Liver (tissue), 9 donors: ENCODE measurements around the gene GRID1. TPM values are rescaled to one million over a fixed set of nuclear protein-coding genes. Genes with fewer than 3 reads are reported as not detected.

Source experiments
- DNase-seq: peaks from one replicate; pipeline ENCODE4 v3.0.0-alpha.2; 2017; ENCODE audit warnings: low spot score
- H3K27ac ChIP-seq, 2 donors: one replicate each; pipeline ENCODE4 v1.7.0; 2013; ENCODE audit warnings: inconsistent platforms in 2 of 2, low read length in 2 of 2, control low read depth in 1 of 2, low read depth in 1 of 2, mild to moderate bottlenecking in 1 of 2
- H3K27me3 ChIP-seq, 4 donors: one replicate each; pipeline versions ENCODE4 v1.6.1 to v1.7.0; 2013; ENCODE audit warnings: low read length in 3 of 4, inconsistent platforms in 1 of 4, mild to moderate bottlenecking in 1 of 4, moderate library complexity in 1 of 4; ENCODE audit not compliant: control insufficient read depth in 4 of 4, insufficient read depth in 4 of 4
- H3K36me3 ChIP-seq, 4 donors: one replicate each; pipeline versions ENCODE4 v1.6.1 to v1.7.0; 2013; ENCODE audit warnings: low read length in 3 of 4, mild to moderate bottlenecking in 3 of 4, low read depth in 1 of 4, moderate library complexity in 1 of 4; ENCODE audit not compliant: control insufficient read depth in 4 of 4, insufficient read depth in 3 of 4
- H3K4me1 ChIP-seq, 4 donors: one replicate each; pipeline versions ENCODE4 v1.6.1 to v1.7.0; 2013; ENCODE audit warnings: low read length in 3 of 4, mild to moderate bottlenecking in 3 of 4, moderate library complexity in 1 of 4; ENCODE audit not compliant: control insufficient read depth in 4 of 4, insufficient read depth in 4 of 4
- H3K4me3 ChIP-seq, 3 donors: one replicate each; pipeline versions ENCODE4 v1.6.1 to v1.7.0; 2013; ENCODE audit warnings: low read length in 3 of 3, control low read depth in 1 of 3, low read depth in 1 of 3, mild to moderate bottlenecking in 1 of 3
- H3K9ac ChIP-seq, 2 donors: one replicate each; pipeline ENCODE4 v1.7.0; 2013; ENCODE audit warnings: low read length in 2 of 2, mild to moderate bottlenecking in 2 of 2, moderate library complexity in 2 of 2, control low read depth in 1 of 2, low read depth in 1 of 2
- H3K9me3 ChIP-seq, 4 donors: one replicate each; pipeline versions ENCODE4 v1.6.1 to v1.7.0; 2013; ENCODE audit warnings: low read length in 3 of 4; ENCODE audit not compliant: control insufficient read depth in 4 of 4
- CTCF ChIP-seq: fragments of 150-350 bp; IDR thresholded peaks from 2 replicates; pipeline ENCODE4 v1.5.1; 2017; ENCODE audit warnings: improper control_type of control experiment, low read depth, low read length; ENCODE audit not compliant: missing input control
- EGR1 ChIP-seq, 2 donors: IDR thresholded peaks; 2 replicates each; pipeline ENCODE4 v1.6.1; 2016 to 2018; ENCODE audit warnings: antibody characterized with exemption in 2 of 2, low read depth in 2 of 2
- FOXA1 ChIP-seq: IDR thresholded peaks from 2 replicates; pipeline ENCODE4 v1.6.1; 2016; ENCODE audit warnings: antibody characterized with exemption
- GABPA ChIP-seq, 2 donors: IDR thresholded peaks in 1 of 2; conservative IDR thresholded peaks in 1 of 2; 2 replicates each; pipeline ENCODE4 v1.6.1; 2016; ENCODE audit warnings: antibody characterized with exemption in 2 of 2, mild to moderate bottlenecking in 1 of 2, moderate library complexity in 1 of 2
- HNF4A ChIP-seq, 2 donors: conservative IDR thresholded peaks; 2 replicates each; pipeline ENCODE4 v1.6.1; 2016; ENCODE audit warnings: antibody characterized with exemption in 2 of 2, mild to moderate bottlenecking in 2 of 2
- HNF4G ChIP-seq: IDR thresholded peaks from 2 replicates; pipeline ENCODE4 v1.6.1; 2016; ENCODE audit warnings: antibody characterized with exemption
- JUND ChIP-seq, 2 donors: IDR thresholded peaks; 2 replicates each; pipeline ENCODE4 v1.6.1; 2016; ENCODE audit warnings: antibody characterized with exemption in 2 of 2
- MAX ChIP-seq: IDR thresholded peaks from 2 replicates; pipeline ENCODE4 v1.6.1; 2016; ENCODE audit warnings: antibody characterized with exemption
- NR2F2 ChIP-seq: IDR thresholded peaks from 2 replicates; pipeline ENCODE4 v1.6.1; 2016; ENCODE audit warnings: antibody characterized with exemption
- RAD21 ChIP-seq, 2 donors: IDR thresholded peaks; 2 replicates each; pipeline ENCODE4 v1.6.1; 2016; ENCODE audit warnings: antibody characterized with exemption in 2 of 2, mild to moderate bottlenecking in 2 of 2
- REST ChIP-seq: IDR thresholded peaks from 2 replicates; pipeline ENCODE4 v1.6.1; 2016; ENCODE audit warnings: antibody characterized with exemption, mild to moderate bottlenecking
- SP1 ChIP-seq: IDR thresholded peaks from 2 replicates; pipeline ENCODE4 v1.6.1; 2018; ENCODE audit warnings: antibody characterized with exemption, mild to moderate bottlenecking
- TAF1 ChIP-seq: conservative IDR thresholded peaks from 2 replicates; pipeline ENCODE4 v1.6.1; 2016; ENCODE audit warnings: antibody characterized with exemption, mild to moderate bottlenecking
- YY1 ChIP-seq: IDR thresholded peaks from 2 replicates; pipeline ENCODE4 v1.6.1; 2016; ENCODE audit warnings: antibody characterized with exemption, mild to moderate bottlenecking
- ZBTB33 ChIP-seq: IDR thresholded peaks from 2 replicates; pipeline ENCODE4 v1.6.1; 2016; ENCODE audit warnings: antibody characterized with exemption
- WGBS: extraction: QIAGEN DNeasy Blood & Tissue Kit; methylation state at CpG from one replicate; pipeline ENCODE4 v1.1.7; 2013; 5-methylcytosine and 5-hydroxymethylcytosine counted together
- polyA plus RNA-seq, 2 donors: library from polyadenylated mRNA; stranded (reverse) in 1 of 2; unstranded in 1 of 2; fragments of 200-250 nt in 1 of 2; fragments of >200 nt in 1 of 2; fragmentation: Nextera tagmentation in 1 of 2; extraction: Ambion mirVana in 1 of 2; gene quantifications; one replicate each; pipeline versions ENCODE4 v1.2.1 to v1.2.3, GENCODE V29; 2013 to 2015
- total RNA-seq, 2 donors: library from RNA; depleted of rRNA; stranded (reverse); fragments of >200 nt; gene quantifications; one replicate each; pipeline ENCODE4 v1.2.3, GENCODE V29; 2014
- TF ChIP-seq, protein P1 (sequence below): IDR thresholded peaks from 2 replicates; pipeline ENCODE4 v1.6.1; 2016; ENCODE audit warnings: antibody characterized with exemption
- donor health status: healthy.
- donor health status: healthy.
- donor health status: healthy.
- donor health status: healthy.
- donor health status: healthy.

GRID1 gene
- total and polyA plus RNA-seq, 4 donors, result 0.09 to 0.17 (median 0.14) TPM; not detected in 1

- H3K4me1 ChIP-seq, result no peaks in the 10 kb centered on the region
- no peak overlapping the region for H3K4me3 ChIP-seq
- 80% methylated on average over 3 of the region's 3 CpGs for WGBS
- no peak overlapping the region for H3K9ac ChIP-seq
- TF ChIP-seq ZBTB33, result no peak
- no peak for TF ChIP-seq HNF4A (conservative IDR thresholded peaks at IDR 0.05)
- no peak for TF ChIP-seq REST
- TF ChIP-seq GABPA (IDR thresholded peaks at IDR 0.05 in 1 of 2, conservative IDR thresholded peaks at IDR 0.05 in 1 of 2), result no peak
- no peak for TF ChIP-seq HNF4G
- no peak for TF ChIP-seq EGR1 (IDR thresholded peaks at IDR 0.05; ENCODE audit: low read depth in 2 of 2)
- TF ChIP-seq SP1, result no peak
- TF ChIP-seq, protein P1, sequence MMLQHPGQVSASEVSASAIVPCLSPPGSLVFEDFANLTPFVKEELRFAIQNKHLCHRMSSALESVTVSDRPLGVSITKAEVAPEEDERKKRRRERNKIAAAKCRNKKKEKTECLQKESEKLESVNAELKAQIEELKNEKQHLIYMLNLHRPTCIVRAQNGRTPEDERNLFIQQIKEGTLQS, result no peak
- no peak for TF ChIP-seq NR2F2
- TF ChIP-seq MAX, result no peak
- TF ChIP-seq JUND (IDR thresholded peaks at IDR 0.05), result no peak
- no peak for TF ChIP-seq RAD21 (IDR thresholded peaks at IDR 0.05)
- no peak for TF ChIP-seq FOXA1
- TF ChIP-seq TAF1, result no peak
- TF ChIP-seq YY1, result no peak
- TF ChIP-seq CTCF, result no peak
- no peaks in the 10 kb centered on the region for H3K9me3 ChIP-seq
- H3K27me3 ChIP-seq, result no peaks in the 10 kb centered on the region
- H3K27ac ChIP-seq, result no peak overlapping the region
- DNase-seq, result no peak
- no peaks in the 10 kb centered on the region for H3K36me3 ChIP-seq
These were observed 266.9 kb downstream of the GRID1 start for GRCh38 chr10:86099542-86100334.
